Dedifferentiated amniotic fluid mesenchymal stem cell (primary cell): ENCODE data around the gene TNNT3.

ENCODE experiments used
- DNase-seq: peaks from one replicate; pipeline ENCODE4 v3.0.0-alpha.2; 2016; ENCODE audit errors: extremely low spot score

Gene TNNT3

DNA sequence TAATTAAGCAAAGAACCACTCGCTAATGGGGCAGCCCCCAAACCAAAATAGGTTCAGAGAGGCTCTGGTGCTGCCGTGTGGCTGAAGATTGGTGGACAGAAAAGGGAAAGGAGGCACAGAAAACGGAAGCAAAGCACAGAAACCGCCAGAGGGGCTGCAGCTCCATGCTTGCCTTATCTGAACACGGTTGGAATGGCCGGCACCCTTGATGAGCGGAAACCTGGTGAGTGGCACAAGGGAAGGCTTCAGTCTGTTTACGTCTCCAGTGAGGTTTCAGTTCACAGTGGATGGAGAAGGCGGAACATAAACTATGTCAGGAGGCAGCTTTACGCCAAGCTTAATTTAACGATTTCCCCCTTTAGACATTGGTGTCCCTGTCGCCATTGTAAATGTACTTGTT lies 22.6 kb upstream of the TNNT3 start:
- DNase-seq: no peak

DNA sequence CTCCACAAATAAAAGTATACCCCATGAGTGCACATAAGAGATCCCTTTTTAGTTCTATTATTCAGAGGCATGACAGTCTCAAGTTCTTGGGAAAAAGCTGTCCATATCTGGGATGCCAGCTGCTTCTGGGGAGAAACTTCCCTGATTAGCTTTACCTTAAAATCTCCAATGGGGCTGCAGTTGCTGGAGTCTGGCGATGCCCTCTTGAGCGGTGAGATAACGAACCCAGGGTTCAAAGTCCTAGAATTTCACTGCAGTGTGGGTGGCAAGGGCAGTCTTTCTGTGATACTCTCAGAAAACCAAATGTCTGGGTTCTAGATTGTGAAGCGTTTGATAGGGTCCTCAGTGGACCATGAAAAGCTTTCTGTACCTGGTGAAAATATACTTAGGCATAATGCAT lies 20.4 kb upstream of the TNNT3 start:
- DNase-seq: no peak

DNA sequence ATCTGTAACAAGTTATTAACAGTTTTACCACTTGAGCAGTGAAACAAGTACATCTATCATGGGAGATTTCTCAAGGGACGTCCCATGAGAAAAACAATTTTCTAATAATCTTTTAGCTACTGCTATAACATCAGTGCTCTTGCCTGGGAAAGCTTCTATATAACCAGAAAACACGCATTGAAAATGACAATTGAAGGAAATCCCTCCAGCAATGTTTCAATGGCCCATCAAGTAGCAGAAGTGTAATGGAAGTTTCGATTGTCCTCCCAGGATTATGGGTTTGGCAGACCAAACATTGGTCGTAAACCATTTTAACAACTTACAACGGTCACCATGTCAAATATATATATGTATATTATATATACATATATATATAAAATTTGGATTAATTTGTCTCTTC lies 19.8 kb upstream of the TNNT3 start:
- no peak for DNase-seq

- no peak for DNase-seq
These were observed 13.3 kb upstream of the TNNT3 start for GRCh38 chr11:1906181-1906580.

DNA sequence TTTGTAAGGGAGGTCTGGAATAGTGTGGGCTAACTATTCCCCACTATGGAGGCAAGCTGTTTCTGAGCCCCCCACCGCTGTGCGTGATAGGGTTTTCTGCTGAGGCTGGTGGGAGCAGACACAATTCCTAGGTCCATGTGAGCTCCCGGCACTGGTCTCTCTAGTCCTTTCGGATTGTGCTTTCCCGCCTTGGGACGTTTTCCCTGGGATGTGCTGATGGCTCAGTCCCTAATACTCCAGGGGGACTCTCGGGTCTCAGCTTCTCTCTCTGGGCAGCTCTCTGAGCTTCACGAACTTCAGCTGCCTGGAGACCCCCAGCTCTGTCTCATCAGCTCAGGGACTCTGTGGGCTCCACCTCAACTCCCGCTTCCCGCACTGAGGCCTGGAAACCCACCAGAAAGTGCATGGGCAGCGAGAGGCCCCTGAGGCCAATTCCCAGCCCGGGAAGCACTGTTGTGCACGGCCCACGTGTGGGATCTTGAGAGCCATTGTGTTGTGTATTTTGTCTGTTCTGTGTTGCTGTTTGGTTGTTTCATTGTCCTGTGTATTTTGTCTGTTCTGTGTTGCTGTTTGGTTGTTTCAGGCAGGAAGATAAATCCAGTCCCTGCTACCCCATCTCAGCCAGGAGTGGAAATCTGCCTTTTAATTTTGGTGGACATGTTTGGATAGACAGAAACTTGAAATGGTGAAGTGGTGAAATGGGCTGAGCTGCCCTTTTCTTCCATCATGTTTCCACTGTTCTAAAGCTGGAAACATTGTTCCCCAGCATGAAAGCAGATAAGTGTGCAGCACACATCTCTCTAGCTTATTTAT lies 12.7 kb upstream of the TNNT3 start:
- DNase-seq: no peak

- no peak for DNase-seq
These were observed 10.9 kb upstream of the TNNT3 start for GRCh38 chr11:1908618-1909017.

DNA sequence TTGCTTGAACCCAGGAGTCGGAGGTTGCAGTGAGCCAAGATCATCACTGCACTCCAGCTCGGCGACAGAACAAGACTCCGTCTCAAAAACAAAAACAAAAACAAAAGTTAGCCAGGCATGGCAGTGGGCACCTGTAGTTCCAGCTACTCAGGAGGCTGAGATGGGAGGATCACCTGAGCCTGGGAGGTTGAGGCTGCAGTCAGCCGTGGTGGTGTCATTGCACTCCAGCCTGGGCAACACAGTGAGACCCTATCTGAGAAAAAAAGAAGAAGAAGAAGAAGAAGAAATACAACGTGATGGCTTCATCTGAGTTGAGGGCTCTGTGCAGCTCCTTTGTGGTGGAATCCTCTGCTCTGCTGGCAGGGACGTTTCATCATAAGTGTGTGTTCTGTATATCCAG lies 10.0 kb upstream of the TNNT3 start:
- DNase-seq: no peak

DNA sequence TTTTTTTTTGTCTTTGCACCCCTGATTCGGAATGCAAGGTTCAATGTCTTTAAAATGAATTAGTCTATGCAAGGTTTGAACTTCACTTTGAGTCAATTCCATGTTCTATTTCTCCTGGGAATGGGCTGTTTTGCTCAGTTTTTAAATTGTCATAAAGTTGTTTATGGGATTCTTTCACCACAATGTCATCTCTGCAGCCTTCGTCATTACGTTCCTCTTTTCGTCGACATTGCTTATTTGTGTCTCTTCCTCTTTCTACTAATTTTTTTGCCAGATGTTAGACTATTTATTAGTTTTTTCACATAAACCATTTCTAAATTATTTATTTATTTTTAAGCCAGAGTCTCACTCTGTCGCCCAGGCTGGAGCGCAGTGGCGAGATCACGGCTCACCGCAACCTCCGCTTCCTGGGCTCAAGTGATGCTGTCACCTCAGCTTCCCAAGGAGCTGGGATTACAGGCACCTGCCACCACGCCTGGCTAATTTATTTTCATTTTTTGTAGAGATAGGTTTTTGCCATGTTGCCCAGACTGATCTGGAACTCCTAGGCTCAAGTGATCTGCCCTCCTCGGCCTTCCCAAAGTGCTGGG lies 7.1 kb upstream of the TNNT3 start:
- DNase-seq: no peak

DNA sequence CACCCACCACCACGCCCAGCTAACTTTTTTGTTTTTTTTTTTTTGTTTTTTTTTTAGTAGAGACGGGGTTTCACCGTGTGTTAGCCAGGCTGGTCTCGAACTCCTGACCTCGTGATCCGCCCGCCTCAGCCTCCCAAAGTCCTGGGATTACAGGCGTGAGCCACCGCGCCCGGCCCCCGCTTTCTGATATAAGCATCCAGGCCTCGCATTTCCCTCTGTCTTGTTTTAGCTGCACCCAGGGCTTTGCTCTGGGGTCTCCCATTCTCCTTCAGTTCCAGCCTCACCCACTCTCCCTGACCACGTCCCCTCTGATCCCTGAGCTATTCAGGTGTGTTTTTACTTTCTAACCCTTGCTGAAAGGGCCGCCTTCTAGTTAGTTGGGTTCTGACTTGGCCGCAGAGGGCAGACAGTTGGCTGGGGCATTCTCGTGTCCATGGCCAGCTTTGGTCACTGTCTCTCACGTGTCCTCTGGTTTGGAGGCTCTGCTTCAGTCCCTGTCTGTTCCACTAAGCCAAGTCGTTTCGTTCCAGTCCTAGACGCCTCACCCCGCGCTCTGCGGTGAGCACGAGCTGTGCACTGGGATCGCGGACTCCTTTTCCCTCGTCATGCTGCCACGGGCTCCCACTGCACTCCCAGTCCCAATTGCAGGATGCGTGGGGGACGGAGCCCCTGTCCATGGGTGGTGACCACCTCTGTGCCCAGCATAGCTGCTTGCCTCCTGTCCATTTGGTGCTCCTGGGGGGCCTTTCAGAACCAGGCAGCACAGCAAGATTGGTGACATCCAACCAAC lies 6.0 kb upstream of the TNNT3 start:
- DNase-seq: no peak

DNA sequence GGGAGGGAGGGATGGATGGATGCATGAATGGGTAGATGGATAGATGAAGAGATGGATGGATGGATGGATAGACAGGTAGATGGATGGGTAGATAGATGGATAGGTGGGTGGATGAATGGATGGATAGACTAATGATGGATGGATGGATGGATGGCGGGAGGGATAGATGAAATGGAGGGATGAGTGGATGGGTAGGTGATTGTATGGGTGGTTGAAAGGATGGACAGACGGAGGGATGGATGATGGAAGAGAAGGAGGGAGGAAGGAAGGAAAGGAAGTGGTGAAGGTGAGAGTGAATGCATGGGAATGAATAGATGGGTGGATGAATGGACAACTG lies 3.7 kb upstream of the TNNT3 start:
- no peak for DNase-seq

DNA sequence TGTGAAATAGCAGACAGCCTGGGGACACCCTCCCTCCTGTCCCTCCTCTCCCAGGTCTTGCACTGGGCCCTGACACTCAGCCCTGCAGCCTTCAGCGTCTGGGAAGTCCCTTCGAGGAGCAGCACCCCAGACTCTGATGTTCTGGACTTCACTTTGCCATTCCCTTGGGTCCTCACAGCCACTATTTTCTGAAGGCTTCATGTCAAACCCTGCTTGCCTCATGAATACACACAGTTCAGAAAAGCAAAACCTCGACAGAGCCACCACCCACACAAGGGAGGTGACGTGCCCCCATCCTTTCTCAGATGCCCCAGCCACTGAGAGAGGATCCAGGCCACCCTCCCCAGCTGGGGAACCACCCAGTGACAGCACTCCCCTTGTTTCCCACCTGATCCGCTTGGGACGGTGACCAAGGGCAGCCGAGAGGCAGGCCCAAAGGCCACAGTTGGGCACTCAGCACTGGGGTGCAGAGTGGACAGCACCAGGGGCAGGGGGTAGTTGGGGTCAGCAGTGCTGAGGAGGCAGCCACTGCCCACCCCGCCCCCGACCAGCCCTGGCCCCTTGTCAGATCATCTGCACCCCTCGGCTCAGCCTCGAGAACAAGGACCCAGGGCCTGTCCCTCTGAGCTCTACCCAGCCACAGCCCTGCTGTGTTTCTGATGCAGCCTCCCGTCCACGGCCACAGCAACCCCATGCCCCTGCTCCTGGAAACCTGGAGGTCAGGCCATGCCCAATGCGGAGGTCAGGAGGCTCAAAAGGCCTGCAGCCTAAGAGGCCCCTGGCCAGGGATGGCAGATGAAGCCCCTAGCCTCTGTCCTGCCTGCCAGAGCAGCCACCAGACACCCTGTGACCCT lies 3.1 kb upstream of the TNNT3 start:
- no peak for DNase-seq

DNA sequence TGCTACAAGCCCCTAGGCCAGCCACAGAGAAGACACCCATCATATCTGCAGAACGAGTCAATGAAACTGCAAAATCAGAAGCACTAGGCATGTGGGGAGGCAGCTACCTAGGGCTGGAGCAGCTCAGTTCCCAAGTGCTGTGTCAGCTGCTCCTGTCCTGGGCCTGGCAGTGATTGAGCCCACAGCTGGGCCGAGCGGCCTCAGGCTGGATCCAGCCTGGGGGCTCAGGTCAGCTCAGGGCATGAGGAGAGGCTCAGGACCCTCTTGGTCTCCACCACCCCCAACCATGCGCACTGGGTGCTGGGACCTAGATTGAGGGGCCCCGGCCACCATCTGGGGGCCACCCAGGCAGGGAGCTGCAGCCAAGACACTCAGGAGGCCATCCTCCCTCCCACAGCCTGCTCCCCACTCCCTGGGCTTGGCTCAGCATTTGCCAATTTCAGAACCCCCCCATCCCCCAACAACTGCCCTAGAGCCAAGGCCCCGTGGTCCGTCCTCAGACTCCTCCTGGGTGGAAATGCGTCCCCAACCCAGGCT lies 2.4 kb upstream of the TNNT3 start:
- no peak for DNase-seq

DNA sequence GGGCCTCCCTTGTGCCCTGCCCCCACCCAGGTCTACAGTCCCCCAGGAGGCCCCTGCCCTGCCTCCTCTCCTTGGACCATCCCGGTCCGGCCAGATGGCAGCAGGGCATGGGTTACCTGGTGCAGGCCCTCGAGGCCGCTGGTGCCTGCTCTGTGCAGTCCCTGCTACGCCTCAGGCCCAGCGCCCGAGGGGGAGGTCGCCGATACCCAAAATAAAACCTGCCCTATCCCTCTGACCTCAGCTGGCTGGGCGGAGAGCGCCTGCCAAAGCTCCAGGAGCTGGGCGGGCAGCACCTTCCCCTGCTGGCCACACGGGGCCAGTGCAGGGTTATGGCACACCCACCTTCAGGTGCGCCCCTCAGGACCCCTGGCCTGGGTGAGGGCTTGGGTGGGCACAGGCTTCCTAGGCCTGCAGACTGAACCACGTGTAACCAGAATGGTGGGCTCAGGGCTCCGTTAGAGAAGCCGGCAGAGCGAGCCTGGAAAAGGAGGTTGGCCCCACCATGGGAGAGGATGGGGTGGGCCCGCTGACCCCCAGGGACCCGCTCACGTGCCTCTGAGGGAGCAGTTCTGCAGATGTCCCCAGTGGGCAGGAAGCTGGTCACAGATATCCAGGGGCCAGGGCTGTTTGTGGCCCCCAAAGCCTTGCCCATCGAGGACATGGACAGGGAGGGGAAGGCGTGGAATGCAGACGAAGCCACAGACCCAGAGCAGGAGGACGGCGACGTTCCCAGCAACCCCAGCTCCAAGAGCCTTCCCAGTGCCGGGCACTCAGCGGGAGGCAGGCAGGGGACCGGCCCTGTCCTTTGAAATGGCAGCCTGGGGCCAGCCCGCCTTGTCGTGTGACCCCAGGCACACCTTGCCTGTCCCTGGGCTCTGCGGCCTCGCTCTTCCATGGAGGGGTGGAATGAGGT lies 1.7 kb upstream of the TNNT3 start:
- no peak for DNase-seq

DNA sequence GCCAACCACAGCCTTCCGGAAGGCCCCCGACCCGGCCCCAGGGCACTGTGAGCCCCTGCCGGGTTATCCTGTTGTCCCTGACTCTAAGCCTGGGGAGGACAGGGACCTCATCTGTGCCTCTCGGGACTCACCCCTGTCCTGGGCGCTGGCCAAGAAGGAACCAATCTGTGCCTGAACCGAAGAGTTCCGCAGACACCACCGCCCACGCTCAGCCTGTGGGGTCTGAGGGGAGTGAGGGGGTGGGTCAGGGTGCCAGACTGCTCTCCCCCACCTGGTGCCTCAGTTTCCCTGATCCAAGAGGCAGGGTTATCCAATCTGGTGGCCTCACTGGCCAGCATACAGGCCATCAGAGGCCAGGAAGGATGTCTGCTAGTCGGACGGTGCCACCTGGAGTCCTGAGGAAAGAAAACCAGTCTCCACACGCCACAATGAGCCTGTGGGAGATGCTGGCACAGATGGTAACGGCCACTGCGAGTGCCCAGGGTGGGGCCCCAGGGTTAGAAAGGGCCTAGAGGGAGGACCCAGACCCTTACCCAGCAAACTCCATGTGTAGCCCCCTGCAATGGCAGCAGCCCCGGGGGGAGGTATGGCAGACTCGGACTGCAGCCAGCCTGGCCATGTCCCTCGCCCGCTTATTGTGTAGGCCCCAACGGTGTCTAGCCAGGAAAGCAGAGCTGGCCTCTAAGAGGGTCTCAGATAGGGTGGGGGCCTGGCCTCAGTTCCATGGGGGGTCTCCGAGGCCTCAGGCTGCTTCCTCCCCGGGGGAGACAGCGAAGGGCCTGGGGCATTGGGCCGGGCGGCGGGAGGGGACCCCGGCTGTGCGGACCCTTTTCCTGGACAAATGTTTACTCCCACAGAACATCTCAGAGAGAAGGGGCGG lies 827 bp upstream of the TNNT3 start:
- DNase-seq: no peak

DNA sequence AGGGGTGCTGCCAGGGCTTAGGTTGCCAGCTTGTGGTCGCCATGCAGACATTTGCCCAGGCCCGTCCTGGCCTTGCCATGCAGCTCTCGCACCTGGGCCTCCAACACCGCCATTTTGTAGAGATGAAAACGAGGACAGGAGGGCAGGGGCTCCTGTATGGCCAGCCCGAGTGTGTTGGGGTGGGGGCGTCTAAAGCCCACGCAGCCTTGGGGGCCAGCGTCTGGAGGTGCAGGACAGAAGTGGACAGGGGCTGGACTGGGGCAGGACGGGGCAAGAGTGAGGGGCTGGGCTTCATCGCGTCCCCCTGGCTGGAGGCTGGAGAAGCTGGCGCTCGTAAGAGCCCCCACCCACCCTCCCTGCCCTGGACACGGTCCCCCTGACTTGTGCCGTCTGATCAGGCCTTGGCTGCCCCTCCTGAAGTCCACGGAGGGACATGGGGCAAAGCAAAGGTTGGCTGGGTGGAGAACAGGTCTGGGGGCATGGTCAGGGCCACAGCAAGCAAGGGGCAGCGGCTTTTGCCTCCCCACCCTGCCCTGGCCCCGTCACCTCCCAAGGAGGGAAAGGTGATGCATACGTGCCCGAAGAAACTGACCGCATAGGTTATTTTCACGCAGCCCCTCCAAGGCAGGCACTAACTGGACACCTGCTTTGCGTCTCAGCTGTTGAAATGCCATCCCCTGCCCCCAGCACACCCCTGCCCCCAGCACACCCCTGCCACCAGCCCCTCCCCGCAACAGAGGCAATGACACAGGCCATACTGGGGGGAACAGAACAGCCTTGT lies 815 bp downstream of the TNNT3 start:
- DNase-seq: no peak

DNA sequence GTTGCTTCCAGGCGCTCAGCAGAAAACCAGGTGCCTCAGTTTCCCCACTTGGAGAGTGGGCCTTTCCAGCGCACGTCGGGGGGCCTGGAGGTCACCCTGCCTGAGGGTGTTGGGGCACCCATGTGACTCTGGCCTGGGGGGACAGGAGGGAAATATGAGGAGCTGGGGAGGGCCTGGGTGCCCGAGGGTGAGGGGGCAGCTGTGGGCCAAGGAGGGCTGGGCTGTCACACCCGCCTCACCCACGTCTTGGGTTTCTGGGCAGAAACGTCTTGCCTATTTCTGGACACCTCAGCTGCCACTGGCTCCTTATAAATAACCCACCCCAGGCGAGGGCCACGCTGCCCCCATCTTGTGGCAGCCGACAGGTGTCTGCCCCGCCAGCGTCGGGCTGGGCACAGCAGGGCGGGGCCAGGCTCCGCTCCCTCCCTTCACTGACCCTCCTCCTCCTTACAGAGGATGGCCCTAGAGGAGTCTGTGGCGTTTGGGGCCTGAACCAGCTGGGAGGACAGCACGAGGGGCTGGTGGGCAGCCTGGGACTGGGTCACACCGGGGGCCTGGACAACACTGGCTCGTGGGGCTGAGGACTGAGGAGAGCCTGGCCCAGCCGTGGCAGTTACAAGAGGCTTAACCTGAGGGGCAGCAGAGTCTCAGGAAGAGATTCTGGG lies 1.5 kb downstream of the TNNT3 start:
- DNase-seq: no peak

GRCh38 chr11:1921574-1922141 lies 2.2 kb downstream of the TNNT3 start:
- DNase-seq: no peak

- no peak for DNase-seq
These were observed 3.1 kb downstream of the TNNT3 start for GRCh38 chr11:1922481-1923081.
